ENCODE data around the gene NAT10. TPM values are rescaled to one million over a fixed set of nuclear protein-coding genes. Genes with fewer than 3 reads are reported as not detected.

Gene NAT10
- total RNA-seq, 4 donors from 2014 or later, result 25.2 to 37.0 (median 27.9) TPM

GRCh38 chr11:34134765-34135164 lies 29.3 kb downstream of the NAT10 start:
- H3K4me3 ChIP-seq (ENCODE audit: low read depth, poor library complexity, severe bottlenecking), result no peak overlapping the region
- no peak for TF ChIP-seq POLR2A (IDR thresholded peaks at IDR 0.05)
- no peak for TF ChIP-seq CTCF (IDR thresholded peaks at IDR 0.05)
- intact Hi-C loops (cut with DNase I; ENCODE audit: low total_unique reads), result no loop called here
- WGBS, 2 donors, result 90 to 94% methylated on average over 5 of the region's 5 CpGs
- no peak for DNase-seq (ENCODE audit: low spot score in 2 of 2)

GRCh38 chr11:34135439-34135838 lies 30.0 kb downstream of the NAT10 start:
- WGBS, 2 donors, result 91 to 95% methylated on average over 3 of the region's 3 CpGs
- no peak overlapping the region for H3K4me3 ChIP-seq (ENCODE audit: low read depth, poor library complexity, severe bottlenecking)
- TF ChIP-seq POLR2A (IDR thresholded peaks at IDR 0.05), result no peak
- no peak for TF ChIP-seq CTCF (IDR thresholded peaks at IDR 0.05)
- no peak for DNase-seq (ENCODE audit: low spot score in 2 of 2)
- intact Hi-C loops (cut with DNase I; ENCODE audit: low total_unique reads), result no loop called here

- WGBS, 2 donors, result 94 to 95% methylated on average over 8 of the region's 8 CpGs
- H3K4me3 ChIP-seq (ENCODE audit: low read depth, poor library complexity, severe bottlenecking), result no peak overlapping the region
- TF ChIP-seq POLR2A (IDR thresholded peaks at IDR 0.05) (no peak), CTCF (IDR thresholded peaks at IDR 0.05) (no peak)
- intact Hi-C loops (cut with DNase I; ENCODE audit: low total_unique reads), result no loop called here
- no peak for DNase-seq (ENCODE audit: low spot score in 2 of 2)
Observed at GRCh38 chr11:34136420-34136819, 31.0 kb downstream of the NAT10 start.

GRCh38 chr11:34139346-34139745 lies 33.9 kb downstream of the NAT10 start:
- WGBS, 2 donors, result 74 to 77% methylated on average over 7 of the region's 7 CpGs
- DNase-seq (ENCODE audit: low spot score in 2 of 2), result no peak
- intact Hi-C loops (cut with DNase I; ENCODE audit: low total_unique reads), result no loop called here
- no peak overlapping the region for H3K4me3 ChIP-seq (ENCODE audit: low read depth, poor library complexity, severe bottlenecking)
- TF ChIP-seq CTCF (IDR thresholded peaks at IDR 0.05) (no peak), POLR2A (IDR thresholded peaks at IDR 0.05) (no peak)

GRCh38 chr11:34140149-34140548 lies 34.7 kb downstream of the NAT10 start:
- no peak for TF ChIP-seq CTCF (IDR thresholded peaks at IDR 0.05)
- 90 to 94% methylated on average over 11 of the region's 11 CpGs for WGBS, 2 donors
- intact Hi-C loops (cut with DNase I; ENCODE audit: low total_unique reads), result no loop called here

GRCh38 chr11:34143048-34143447 lies 37.6 kb downstream of the NAT10 start:
- no peak for TF ChIP-seq CTCF (IDR thresholded peaks at IDR 0.05)
- no peak for TF ChIP-seq POLR2A (IDR thresholded peaks at IDR 0.05)

More at GRCh38 chr11:34140149-34140548, 34.7 kb downstream of the NAT10 start:
- no peak overlapping the region for H3K4me3 ChIP-seq (ENCODE audit: low read depth, poor library complexity, severe bottlenecking)
- no peak for DNase-seq (ENCODE audit: low spot score in 2 of 2)

More at GRCh38 chr11:34143048-34143447, 37.6 kb downstream of the NAT10 start:
- DNase-seq (ENCODE audit: low spot score in 2 of 2), result no peak
- 84 to 88% methylated on average over 2 of the region's 2 CpGs for WGBS, 2 donors
- no peak overlapping the region for H3K4me3 ChIP-seq (ENCODE audit: low read depth, poor library complexity, severe bottlenecking)
- intact Hi-C loops (cut with DNase I; ENCODE audit: low total_unique reads), result no loop called here
